Kidney capillary endothelial cell (primary cell): ENCODE results near the gene FGD3.

Experiments used
- DNase-seq: peaks from one replicate; pipeline ENCODE4 v3.0.0-alpha.2; 2018; ENCODE audit warnings: low spot score

FGD3 gene

DNA sequence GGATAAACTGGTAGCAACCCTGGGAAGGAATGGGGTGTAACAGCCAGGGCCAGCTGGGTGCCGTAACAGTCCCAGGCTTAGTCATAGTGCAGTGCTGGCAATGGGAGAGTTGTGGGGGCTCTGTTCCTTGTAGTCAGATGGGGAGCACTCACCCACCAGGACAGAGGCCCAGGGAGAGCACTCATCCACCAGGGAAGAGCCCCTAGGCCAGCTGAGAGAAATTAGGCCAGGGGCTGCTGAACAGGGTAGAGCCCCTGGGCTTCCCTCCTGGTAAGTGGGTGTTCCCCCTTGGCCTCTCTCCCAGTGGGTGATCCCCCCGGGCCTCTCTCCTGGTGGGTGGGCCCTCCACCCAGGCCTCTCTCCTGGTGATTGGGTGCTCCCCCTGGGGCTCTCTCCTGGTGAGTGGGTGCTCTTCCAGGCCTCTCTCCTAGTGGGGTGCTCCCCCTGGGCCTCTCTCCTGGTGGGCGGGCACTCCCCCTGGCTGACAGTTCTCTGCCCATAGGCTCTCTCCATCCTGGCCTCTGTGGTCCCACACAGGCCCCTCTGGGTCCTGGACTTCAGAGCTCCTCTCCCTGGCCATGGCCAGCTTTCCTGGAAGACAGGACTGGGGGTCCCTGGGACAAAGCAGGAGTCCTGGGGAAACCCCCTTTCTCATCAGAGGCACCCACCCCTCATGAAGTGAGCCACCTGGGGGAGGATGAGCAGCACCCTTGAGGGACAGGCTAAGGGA, 13.4 kb downstream of the FGD3 start:
- no peak for DNase-seq

DNA sequence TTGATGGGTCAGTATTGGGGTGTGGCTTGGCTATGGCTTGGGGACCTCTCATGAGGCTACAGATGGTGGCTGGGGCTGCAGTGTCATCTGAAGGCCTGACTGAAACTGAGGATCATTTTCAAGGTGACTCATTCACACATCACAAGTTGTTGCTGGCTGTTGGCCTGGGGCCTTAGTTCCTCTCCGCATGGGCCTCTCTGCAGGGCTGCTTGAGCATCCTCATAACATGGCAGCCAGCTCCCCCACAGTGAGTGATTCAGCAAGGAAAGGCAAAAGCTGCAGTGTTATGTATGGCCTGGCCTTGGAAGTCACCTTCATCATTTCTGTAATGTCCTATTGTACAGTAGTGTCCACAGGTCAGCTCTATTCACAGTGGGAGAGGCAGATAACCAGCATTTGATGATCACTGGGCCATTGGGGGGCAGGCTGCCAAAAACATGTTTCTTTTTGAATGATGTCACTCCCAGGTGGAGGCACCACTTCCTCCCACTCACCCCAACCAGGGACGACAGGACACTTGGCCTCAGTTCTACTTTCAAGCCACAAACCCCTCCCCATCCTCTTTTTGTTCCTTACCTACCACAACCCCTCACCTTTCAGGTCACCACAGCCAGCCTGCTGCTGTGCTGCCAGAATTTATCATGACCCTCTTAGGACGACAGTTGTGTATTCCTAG, 14.4 kb downstream of the FGD3 start:
- no peak for DNase-seq

GRCh38 chr9:92962303-92962649, 15.0 kb downstream of the FGD3 start:
- DNase-seq = no peak

DNA sequence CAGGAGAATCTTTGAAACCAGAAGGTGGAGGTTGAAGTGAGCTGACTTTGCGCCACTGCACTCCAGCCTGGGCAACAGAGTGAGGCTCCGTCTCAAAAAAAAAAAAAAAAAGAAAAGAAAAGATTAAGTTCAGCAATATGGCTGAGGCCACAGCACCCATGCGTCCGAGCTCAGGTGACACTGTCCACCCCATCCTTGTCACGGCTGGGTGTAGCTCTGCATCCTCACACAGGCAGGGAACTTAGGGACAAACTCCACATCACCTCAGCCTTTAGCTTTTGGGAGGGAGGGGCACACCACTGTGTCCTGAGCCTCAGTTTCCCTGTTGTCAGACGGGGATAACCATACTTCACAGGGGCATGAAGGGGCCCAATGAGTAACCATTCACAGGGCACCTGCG, 15.5 kb downstream of the FGD3 start:
- DNase-seq = no peak

DNA sequence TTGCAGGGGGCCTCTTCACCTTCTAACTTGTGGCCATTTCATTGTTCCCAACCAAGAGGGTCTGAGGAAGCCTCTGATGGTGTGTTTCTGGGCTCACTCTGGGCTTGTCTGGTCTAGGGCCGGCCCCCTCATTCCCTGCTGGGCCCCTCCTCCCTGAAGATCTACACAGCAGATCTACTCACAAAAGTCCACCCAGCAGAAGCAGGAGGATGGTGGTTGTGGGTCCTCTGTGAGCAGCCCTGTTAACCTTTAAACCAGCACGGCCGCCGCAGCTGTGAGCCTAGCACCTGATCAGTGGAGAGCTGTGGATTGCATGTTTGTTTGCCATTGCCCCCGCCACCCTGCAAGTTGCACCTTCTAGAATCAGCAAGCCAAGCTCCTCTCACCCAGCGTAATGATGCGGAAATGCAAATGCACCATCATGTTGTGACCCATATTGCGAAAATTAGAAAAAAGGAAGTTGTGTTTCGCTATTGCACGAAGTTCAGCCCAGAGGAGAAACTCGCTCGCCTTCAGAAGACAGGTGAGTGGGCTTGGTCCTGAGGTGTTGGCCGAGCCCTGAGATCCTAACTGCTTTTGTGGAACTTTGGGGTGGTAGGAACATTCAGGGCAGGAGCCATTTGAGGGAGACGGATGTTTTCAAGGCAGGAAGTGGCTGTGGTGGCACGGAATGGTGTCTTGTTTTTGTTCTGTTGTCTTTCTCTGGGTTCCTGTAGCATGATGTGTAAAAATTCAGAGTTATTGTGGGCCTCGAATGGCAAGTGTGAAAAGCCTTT, 16.7 kb downstream of the FGD3 start:
- DNase-seq = no peak

- DNase-seq = no peak
These were observed 17.3 kb downstream of the FGD3 start for GRCh38 chr9:92964607-92965060.

DNA sequence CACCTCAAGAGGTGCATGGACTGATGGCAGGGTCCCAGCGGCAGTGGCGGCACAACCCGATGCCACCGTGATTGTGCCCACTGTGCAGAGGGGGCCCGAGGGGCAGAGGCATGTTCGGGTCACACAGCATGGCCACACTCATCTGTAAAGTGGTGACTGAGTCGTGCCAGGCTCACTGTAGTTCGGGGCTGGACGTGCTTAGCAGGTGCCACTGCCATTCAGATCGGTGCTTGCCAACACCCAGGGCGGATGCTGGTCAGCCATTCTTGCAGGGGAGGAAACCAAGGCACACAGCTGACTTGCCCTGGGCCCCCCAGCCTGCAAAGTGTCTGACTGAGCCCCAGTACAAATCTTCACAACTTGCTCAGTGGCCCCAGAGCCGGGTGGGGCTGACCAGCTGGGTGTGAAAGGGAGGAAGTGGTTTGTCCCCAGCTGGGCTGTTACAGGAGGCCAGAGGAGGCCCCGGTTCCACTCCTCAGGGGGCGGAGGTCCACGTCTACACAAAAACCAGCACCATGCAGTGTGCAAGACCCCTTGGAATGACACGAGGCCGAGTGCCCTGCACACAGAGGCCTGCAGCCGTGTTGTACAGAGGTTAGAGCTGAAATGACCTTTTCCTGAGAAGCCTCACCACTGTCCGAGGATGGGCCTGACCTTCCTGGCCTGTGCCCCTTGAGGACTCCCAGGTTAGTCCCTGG, 17.9 kb downstream of the FGD3 start:
- no peak for DNase-seq

- no peak for DNase-seq
These were observed 18.6 kb downstream of the FGD3 start for GRCh38 chr9:92965759-92966517.

- DNase-seq = no peak
These were observed 19.1 kb downstream of the FGD3 start for GRCh38 chr9:92966518-92966800.

DNA sequence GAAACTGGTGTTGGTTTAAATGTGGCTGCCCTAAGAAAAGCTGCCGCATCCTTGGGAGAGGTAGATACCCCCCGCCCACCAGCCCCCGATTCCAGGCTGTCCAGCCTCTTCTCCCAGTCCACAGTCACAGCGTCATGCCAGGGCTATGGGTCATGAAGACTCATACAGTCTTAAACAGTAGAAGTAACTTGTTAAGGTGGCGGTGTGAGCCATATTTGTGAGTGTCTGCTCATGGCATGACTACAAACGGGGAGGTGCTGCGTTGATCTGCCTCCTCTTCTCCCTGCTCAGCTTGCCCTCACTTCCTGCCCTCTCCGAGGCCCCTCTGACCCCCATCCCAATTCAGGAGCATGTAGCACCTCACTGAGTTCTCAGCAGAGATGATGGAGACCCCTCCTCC, 20.8 kb downstream of the FGD3 start:
- DNase-seq = no peak

DNA sequence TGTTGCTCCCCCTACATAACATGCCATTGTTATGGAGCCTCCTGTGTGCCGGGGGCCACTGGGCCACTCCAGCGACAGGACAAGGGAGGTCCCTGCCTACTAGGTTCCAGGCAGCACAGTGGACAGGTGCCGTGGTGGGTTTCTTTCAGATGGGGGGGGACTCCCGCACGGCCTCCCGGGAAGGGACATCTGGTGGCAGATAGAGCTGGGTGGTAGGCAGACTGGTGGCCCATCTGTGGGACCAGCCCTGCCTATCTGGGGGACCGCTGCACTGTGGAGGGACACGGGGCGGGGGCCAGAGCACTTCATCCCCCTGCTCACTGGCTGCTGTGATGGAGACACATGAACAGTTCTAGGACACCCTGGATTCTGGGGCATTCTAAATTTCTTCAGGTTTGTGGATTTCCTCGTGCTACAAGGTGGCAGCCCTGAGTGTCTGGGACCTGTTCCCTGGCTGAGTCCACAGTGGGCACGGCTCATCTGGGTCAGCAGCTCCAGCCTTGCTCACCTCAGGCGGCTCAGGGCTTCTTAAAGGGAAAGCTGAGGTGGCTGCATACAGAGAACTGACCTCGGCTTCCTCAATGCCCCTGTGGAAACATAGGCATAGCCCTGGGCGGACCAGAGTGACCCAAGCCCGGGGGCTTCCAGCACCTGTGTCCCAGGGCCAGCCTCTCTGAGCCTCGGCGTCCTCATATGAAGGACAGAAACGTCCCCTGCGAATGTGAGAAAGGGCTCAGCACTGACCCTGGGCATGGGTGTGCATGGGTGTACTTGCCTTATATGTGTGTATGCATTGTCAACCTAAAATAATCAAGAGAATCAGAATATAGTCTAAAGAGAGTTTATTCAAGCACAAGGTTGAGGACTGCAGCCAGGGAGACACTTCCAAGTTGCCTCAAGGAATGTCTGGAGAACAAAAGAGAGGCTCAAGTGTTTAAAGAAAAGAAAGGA, 22.5 kb downstream of the FGD3 start:
- DNase-seq = no peak

- DNase-seq = no peak
These were observed 23.2 kb downstream of the FGD3 start for GRCh38 chr9:92970467-92970923.

- DNase-seq = no peak
These were observed 23.8 kb downstream of the FGD3 start for GRCh38 chr9:92971121-92971520.

GRCh38 chr9:92971776-92972175, 24.5 kb downstream of the FGD3 start:
- no peak for DNase-seq

DNA sequence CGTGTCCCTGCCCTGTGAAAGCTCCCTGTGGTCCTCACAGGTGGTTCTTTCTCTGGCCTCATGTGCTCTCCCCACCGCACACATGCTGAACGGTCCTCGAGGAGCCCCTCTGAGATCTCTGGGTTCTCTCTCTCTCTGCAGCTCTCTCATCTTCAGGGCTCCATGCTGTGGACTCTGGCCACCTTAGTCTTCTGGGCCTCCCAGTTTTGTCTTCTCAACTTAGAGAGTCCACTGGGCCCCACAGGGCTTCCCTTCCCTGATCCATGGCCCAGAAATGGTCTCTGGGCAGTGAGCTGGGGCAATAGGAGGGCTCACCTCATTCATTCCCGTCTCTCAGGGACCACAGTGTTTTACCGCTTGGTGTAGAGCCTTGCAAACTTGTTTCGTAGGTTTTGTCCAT, 26.4 kb downstream of the FGD3 start:
- no peak for DNase-seq

GRCh38 chr9:92974161-92974661, 26.9 kb downstream of the FGD3 start:
- no peak for DNase-seq

DNA sequence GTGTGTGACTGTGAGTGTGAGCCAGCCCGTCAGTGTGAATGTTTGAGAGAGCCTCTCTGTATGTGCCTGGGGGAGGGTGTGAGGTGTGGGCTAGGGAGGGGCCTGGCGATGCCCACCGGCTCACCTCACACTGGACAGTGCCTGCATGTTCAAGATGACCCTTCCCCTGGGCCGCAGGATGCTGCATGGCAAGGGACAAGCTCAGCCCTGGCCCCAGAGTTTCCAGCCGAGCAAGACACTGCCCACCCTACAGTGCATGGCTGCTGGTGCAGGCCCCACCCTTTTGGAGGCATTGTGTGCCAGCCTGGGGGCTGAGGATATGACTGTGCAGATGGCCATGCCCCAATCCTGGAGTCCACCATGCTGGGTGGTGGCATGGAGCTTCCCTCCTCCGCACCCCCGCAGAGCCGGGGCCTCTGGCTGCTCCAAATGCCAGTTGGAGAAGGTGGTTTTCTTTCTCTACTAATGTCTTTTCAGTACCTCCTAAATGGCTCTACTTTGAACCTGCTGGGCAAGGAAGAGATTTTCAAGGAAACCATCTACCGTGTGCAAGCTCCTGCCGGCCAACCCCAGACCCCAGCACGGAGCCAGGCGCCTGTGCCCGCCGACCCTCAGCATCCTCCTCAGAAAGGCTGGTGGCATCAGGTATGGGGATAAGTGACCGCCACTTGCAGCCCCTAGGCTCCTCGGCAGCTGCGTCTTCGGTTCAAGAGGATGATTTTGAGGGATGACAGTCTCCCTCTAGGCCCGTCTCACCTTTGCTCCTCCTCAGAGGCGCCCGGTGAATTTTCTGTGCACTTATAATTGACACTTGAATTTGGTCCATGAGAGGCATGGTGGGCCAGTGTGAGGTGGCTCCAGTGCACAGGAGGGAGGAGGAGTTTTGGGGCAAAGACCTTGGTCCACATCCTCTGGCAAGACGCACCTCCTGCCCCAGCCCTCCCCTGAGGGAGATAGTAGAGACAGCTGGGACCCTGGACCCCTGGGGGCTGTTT, 27.7 kb downstream of the FGD3 start:
- DNase-seq = no peak

DNA sequence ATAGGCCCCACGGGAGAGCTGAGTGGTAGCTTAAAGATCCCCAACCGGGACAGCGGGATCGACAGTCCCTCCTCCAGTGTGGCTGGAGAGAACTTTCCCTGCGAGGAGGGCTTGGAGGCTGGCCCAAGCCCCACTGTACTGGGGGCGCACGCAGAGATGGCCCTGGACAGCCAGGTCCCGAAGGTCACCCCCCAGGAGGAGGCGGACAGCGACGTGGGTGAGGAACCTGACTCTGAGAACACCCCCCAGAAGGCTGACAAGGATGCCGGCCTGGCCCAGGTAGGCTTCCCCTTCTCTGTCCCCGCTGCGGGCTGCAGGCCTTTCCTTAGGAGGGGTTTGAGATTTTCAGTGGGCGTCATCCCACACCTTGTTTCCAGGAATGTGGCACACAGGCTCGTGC, 29.1 kb downstream of the FGD3 start:
- DNase-seq = no peak

DNA sequence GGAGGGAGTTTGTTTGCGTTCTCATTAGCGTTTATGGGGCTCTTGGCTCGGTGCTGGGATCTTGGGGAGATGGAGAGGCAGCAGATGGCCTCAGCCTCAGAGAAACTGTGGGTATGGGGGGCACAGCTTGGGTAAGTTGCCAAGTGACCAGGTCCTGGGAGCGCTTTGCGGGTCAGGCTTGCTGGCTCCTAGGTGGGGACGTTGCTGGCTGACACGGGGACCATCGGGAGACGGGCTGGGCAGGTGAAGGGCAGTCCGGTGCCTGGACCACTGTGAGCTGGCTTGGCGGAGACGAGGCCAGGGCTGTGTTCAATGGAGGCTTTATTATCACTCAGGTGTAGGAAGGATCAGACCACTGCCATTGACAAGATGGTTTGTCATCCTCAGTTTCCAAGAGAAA, 30.0 kb downstream of the FGD3 start:
- no peak for DNase-seq
